Stimulated activated CD4-positive, alpha-beta T cell treated with anti-CD3 and anti-CD28 coated beads, Interleukin-4, amount 100 ng/mL, for 48 hours (primary cell): Measurements from ENCODE around the gene ASPA.
"Not testable (repeated sequence)": the region's sequence is repeated elsewhere in the genome, so short reads cannot be mapped to it uniquely, and the experiment has no call there.

Experiments used
- DNase-seq, 2 donors: peaks; one replicate each; pipeline ENCODE4 v3.0.0-alpha.2; 2020; ENCODE audit warnings: low read depth in 2 of 2

ASPA gene

GRCh38 chr17:3507869-3508268, 32.1 kb downstream of the ASPA start:
- no peak for DNase-seq

GRCh38 chr17:3510090-3510489, 34.3 kb downstream of the ASPA start:
- no peak for DNase-seq

- DNase-seq, result no peak
These were observed 36.2 kb downstream of the ASPA start for GRCh38 chr17:3511852-3512504.

- no peak for DNase-seq
These were observed 36.8 kb downstream of the ASPA start for GRCh38 chr17:3512505-3513171.

- DNase-seq, result no peak
These were observed 37.7 kb downstream of the ASPA start for GRCh38 chr17:3513305-3514035.

- DNase-seq, result not testable (repeated sequence)
These were observed 38.4 kb downstream of the ASPA start for GRCh38 chr17:3514167-3514566.

GRCh38 chr17:3514873-3515272, 39.1 kb downstream of the ASPA start:
- no peak for DNase-seq

- not testable (repeated sequence) for DNase-seq
These were observed 43.7 kb downstream of the ASPA start for GRCh38 chr17:3519472-3519871.

GRCh38 chr17:3524024-3524423, 48.2 kb downstream of the ASPA start:
- no peak for DNase-seq

GRCh38 chr17:3526491-3526890, 50.7 kb downstream of the ASPA start:
- no peak for DNase-seq

GRCh38 chr17:3526971-3527370, 51.2 kb downstream of the ASPA start:
- DNase-seq, result no peak

- DNase-seq, result no peak
These were observed 51.7 kb downstream of the ASPA start for GRCh38 chr17:3527468-3527867.

- no peak for DNase-seq
These were observed 52.1 kb downstream of the ASPA start for GRCh38 chr17:3527896-3528295.

- DNase-seq, result no peak
These were observed 52.6 kb downstream of the ASPA start for GRCh38 chr17:3528403-3528851.

- no peak for DNase-seq
These were observed 53.2 kb downstream of the ASPA start for GRCh38 chr17:3528880-3529511.

- DNase-seq, result no peak
These were observed 54.3 kb downstream of the ASPA start for GRCh38 chr17:3529817-3530741.

- no peak for DNase-seq
These were observed 55.7 kb downstream of the ASPA start for GRCh38 chr17:3531266-3532101.

- no peak for DNase-seq
These were observed 56.5 kb downstream of the ASPA start for GRCh38 chr17:3532106-3532858.

GRCh38 chr17:3532859-3533142, 57.0 kb downstream of the ASPA start:
- no peak for DNase-seq

GRCh38 chr17:3533752-3534151, 58.0 kb downstream of the ASPA start:
- no peak for DNase-seq
